ENCODE data around the gene MAST4.

GRCh38 chr5:67139030-67139429 lies 542.8 kb downstream of the MAST4 start:
- no peak for TF ChIP-seq CTCF (IDR thresholded peaks at IDR 0.05)
- no peak for TF ChIP-seq POLR2A (IDR thresholded peaks at IDR 0.05)

Measured in esophagus squamous epithelium (tissue), 4 donors.